Keratinocyte (primary cell): Measurements from ENCODE around the gene NINJ2. TPM values are rescaled to one million over a fixed set of nuclear protein-coding genes. Genes with fewer than 3 reads are reported as not detected.

Experiments used
- DNase-seq: peaks from one replicate; pipeline ENCODE4 v3.0.0-alpha.2; 2011; ENCODE audit warnings: low read depth, missing footprints, low spot score
- FAIRE-seq: peaks from 2 replicates; lab custom pipeline; 2011; peaks lifted over from hg19 to GRCh38; lab: Jason Lieb, UNC
- H2AFZ ChIP-seq: 2 replicates; pipeline ENCODE4 v1.6.0; 2012; ENCODE audit warnings: low read length, control low read depth, inconsistent platforms; ENCODE audit not compliant: control insufficient read depth
- H3K27ac ChIP-seq: 2 replicates; pipeline ENCODE4 v1.5.1; 2011; ENCODE audit warnings: low read length; ENCODE audit not compliant: control insufficient read depth, insufficient read depth
- H3K27me3 ChIP-seq: 3 replicates; pipeline ENCODE4 v1.6.0; 2011; ENCODE audit warnings: low read length; ENCODE audit not compliant: control insufficient read depth, insufficient read depth; ENCODE audit errors: extremely low read depth
- H3K36me3 ChIP-seq, 2 experiments: 2 replicates in 1 of 2; 3 replicates in 1 of 2; pipeline ENCODE4 v1.5.1; 2011; ENCODE audit warnings: low read length in 2 of 2, mild to moderate bottlenecking in 1 of 2; ENCODE audit not compliant: control insufficient read depth in 2 of 2, insufficient read depth in 2 of 2; ENCODE audit errors: extremely low read depth in 1 of 2
- H3K4me1 ChIP-seq: 3 replicates; pipeline ENCODE4 v1.5.1; 2011; ENCODE audit warnings: low read length; ENCODE audit not compliant: control insufficient read depth, insufficient read depth; ENCODE audit errors: extremely low read depth
- H3K4me2 ChIP-seq: 3 replicates; pipeline ENCODE4 v1.6.0; 2011; ENCODE audit warnings: low read depth, low read length; ENCODE audit not compliant: control insufficient read depth, insufficient read depth; ENCODE audit errors: extremely low read depth
- H3K4me3 ChIP-seq, 3 experiments: fragments of 200-600 bp in 1 of 3; sonication (generic) in 1 of 3; 2 replicates in 2 of 3; 3 replicates in 1 of 3; pipeline ENCODE4 v1.5.1; 2011 to 2016; ENCODE audit warnings: low read length in 3 of 3, mild to moderate bottlenecking in 3 of 3, control low read depth in 2 of 3, inconsistent platforms in 1 of 3, low read depth in 1 of 3, mixed read lengths in 1 of 3, mixed run types in 1 of 3, moderate library complexity in 1 of 3; ENCODE audit not compliant: control insufficient read depth in 2 of 3, insufficient read depth in 2 of 3; ENCODE audit errors: extremely low read depth in 1 of 3
- H3K79me2 ChIP-seq: 2 replicates; pipeline ENCODE4 v1.6.0; 2012; ENCODE audit warnings: low read length; ENCODE audit not compliant: control insufficient read depth, insufficient read depth
- H3K9ac ChIP-seq: 3 replicates; pipeline ENCODE4 v1.6.0; 2011; ENCODE audit warnings: low read length; ENCODE audit not compliant: control insufficient read depth, insufficient read depth; ENCODE audit errors: extremely low read depth
- H3K9me1 ChIP-seq: 3 replicates; pipeline ENCODE4 v1.6.0; 2011; ENCODE audit warnings: low read length; ENCODE audit not compliant: control insufficient read depth, insufficient read depth; ENCODE audit errors: extremely low read depth
- H3K9me3 ChIP-seq: 2 replicates; pipeline ENCODE4 v1.5.1; 2012; ENCODE audit warnings: low read depth, low read length; ENCODE audit not compliant: control insufficient read depth
- H4K20me1 ChIP-seq: 3 replicates; pipeline ENCODE4 v1.6.0; 2011; ENCODE audit warnings: low read length; ENCODE audit not compliant: control insufficient read depth, insufficient read depth; ENCODE audit errors: extremely low read depth
- EZH2 ChIP-seq: IDR thresholded peaks from one replicate; pipeline ENCODE4 v1.6.1; 2012; ENCODE audit warnings: inconsistent platforms, mild to moderate bottlenecking, low read length, moderate library complexity
- dilution Hi-C: fragments of 300-500 bp; cut with MboI; formaldehyde crosslinking; loops from one replicate; pipeline ENCODE4 v1.7.0; 2020; ENCODE audit warnings: low sequenced_read_pairs; ENCODE audit not compliant: extremely low pct_ligation_motif_present
- polyA plus RNA-seq, 5 experiments: library from polyadenylated mRNA; depleted of rRNA in 3 of 5; stranded (reverse) in 3 of 5; stranded (forward) in 1 of 5; unstranded in 1 of 5; fragments of >200 nt; gene quantifications; 1 replicate in 1 of 5; 2 replicates in 3 of 5; 3 replicates in 1 of 5; pipeline versions ENCODE4 v1.2.1 to v1.2.3, GENCODE V29; 2011 to 2012; ENCODE audit warnings: missing spikeins in 2 of 5, low read depth in 1 of 5, low replicate concordance in 1 of 5
- TF ChIP-seq, protein P1 (sequence below), 3 experiments: IDR thresholded peaks in 1 of 3; conservative IDR thresholded peaks in 1 of 3; optimal IDR thresholded peaks in 1 of 3; 2 replicates in 2 of 3; 3 replicates in 1 of 3; pipeline versions ENCODE3 to v1.5.1; 2011; ENCODE audit warnings: low read length in 3 of 3, mild to moderate bottlenecking in 3 of 3, moderate library complexity in 2 of 3, control low read depth in 1 of 3, inconsistent platforms in 1 of 3; ENCODE audit not compliant: insufficient read depth in 2 of 3; ENCODE audit errors: extremely low read depth in 1 of 3

The NINJ2 gene
- polyA plus RNA-seq, 1 donor (not counting 4 experiments of a cell fraction or from before 2014, with no cell fraction given), result 0.58 TPM

DNA sequence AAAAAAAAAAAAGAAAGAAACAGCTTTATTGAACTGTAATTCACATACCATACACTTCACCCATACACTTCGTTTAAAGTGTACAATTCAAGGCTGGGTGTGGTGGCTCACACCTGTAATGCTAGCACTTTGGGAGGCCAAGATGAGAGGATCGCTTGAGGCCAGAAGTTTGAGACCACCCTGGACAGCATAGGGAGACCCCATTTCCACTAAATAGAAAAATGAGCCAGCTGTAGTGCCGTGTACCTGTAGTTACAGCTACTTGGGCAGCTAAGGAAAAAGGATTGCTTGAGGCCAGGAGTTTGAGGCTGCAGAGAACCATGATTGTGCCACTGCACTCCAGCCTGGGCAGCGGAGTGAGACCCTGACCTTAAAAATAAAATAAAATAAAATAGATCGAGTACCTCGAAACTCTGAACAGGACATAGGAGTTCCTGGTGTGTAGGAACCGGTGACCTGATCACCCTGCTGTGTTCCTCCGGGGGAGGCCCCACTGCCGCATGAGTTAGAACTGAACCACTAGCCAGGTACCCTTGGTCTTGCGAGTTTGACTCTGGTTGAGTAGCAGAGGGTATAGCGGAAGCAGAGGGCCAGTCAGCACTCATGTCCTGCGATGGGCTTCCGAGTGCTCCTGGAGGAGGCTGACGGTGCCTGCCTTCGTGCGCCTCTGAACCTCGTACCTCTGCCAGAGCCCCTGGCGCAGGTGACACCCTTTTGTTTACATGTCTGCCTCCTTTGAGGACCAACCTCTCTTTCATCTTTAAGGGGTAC, 123.5 kb downstream of the NINJ2 start:
- Histone ChIP-seq H3K9me3 (no peaks in the 10 kb centered on the region), H3K36me3 (no peaks in the 10 kb centered on the region), H3K9ac (no peak overlapping the region), H3K4me3 (no peak overlapping the region), H3K79me2 (no peaks in the 10 kb centered on the region), H3K27me3 (no peaks in the 10 kb centered on the region), H2AFZ (no peak overlapping the region), H3K4me2 (no peak overlapping the region), H3K4me1 (peaks cover 27% of the 10 kb centered on the region), H4K20me1 (no peaks in the 10 kb centered on the region), H3K27ac (peak overlapping the region; percentile 59), H3K9me1 (no peaks in the 10 kb centered on the region)
- dilution Hi-C loops, result loop anchor here (5.0 kb wide), 1 partner anchor 62 kb away; no protein-coding TSS in a partner anchor
- TF ChIP-seq, protein P1, sequence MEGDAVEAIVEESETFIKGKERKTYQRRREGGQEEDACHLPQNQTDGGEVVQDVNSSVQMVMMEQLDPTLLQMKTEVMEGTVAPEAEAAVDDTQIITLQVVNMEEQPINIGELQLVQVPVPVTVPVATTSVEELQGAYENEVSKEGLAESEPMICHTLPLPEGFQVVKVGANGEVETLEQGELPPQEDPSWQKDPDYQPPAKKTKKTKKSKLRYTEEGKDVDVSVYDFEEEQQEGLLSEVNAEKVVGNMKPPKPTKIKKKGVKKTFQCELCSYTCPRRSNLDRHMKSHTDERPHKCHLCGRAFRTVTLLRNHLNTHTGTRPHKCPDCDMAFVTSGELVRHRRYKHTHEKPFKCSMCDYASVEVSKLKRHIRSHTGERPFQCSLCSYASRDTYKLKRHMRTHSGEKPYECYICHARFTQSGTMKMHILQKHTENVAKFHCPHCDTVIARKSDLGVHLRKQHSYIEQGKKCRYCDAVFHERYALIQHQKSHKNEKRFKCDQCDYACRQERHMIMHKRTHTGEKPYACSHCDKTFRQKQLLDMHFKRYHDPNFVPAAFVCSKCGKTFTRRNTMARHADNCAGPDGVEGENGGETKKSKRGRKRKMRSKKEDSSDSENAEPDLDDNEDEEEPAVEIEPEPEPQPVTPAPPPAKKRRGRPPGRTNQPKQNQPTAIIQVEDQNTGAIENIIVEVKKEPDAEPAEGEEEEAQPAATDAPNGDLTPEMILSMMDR (optimal IDR thresholded peaks at IDR 0.05 in 1 of 3, IDR thresholded peaks at IDR 0.05 in 1 of 3, conservative IDR thresholded peaks at IDR 0.05 in 1 of 3; ENCODE audit: extremely low read depth in 1 of 3, insufficient read depth in 2 of 3, low read length in 3 of 3), result no peak
- TF ChIP-seq EZH2, result no peak
- DNase-seq (no peak), FAIRE-seq (no peak)

DNA sequence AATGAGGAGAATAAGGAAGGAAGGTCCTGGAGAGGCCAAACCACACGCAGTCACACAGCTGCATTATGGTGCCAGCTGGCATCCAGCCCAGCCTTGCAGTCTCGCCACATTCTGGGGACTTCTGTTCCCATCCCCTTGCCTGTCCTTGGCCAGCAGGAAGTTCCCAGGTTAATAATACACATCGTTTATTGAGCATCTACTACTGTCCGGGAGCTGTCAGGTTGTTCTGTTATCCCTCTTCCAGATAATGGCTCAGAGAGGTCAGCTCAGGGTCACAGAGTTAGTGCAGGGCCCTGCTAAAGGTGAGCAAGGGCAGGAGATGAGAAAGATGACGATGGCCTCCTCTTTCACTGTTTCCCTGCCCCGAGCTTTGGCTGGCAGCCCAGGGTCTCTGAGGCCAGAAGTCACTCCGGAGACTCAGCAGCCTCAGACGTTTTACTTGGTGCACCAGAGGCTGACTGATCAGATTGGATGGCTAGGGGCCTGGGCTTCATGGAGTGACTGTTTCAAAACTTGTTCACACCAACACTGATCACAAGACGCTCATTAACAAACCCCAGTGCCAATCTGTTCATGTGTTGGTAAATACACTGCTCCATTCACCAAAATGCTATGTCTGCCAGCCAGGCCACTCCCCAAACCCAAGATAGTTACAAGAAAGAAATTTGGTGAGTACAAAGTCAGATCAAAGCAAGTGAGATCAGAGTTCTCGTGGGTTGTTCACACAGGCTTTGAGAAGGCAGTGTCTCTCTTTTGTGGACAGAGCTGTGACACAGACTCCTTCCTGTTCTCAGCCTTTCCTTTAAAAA, 124.3 kb downstream of the NINJ2 start:
- TF ChIP-seq EZH2, result no peak
- TF ChIP-seq, protein P1 (optimal IDR thresholded peaks at IDR 0.05 in 1 of 3, IDR thresholded peaks at IDR 0.05 in 1 of 3, conservative IDR thresholded peaks at IDR 0.05 in 1 of 3; ENCODE audit: extremely low read depth in 1 of 3, insufficient read depth in 2 of 3, low read length in 3 of 3), result no peak
- peak overlapping the region; percentile 18 for H3K9ac ChIP-seq
- H2AFZ ChIP-seq, result no peak overlapping the region
- no peak overlapping the region for H3K4me3 ChIP-seq
- no peak for DNase-seq
- no peaks in the 10 kb centered on the region for H3K9me1 ChIP-seq
- no peaks in the 10 kb centered on the region for H3K27me3 ChIP-seq
- peak overlapping the region; percentile 59 for H3K27ac ChIP-seq
- no peaks in the 10 kb centered on the region for H4K20me1 ChIP-seq
- H3K4me2 ChIP-seq, result no peak overlapping the region
- FAIRE-seq, result peak; percentile 60
- no peaks in the 10 kb centered on the region for H3K79me2 ChIP-seq
- no peaks in the 10 kb centered on the region for H3K36me3 ChIP-seq
- H3K9me3 ChIP-seq, result no peaks in the 10 kb centered on the region
- dilution Hi-C loops, result no loop called here
- peaks cover 27% of the 10 kb centered on the region for H3K4me1 ChIP-seq
